ENCODE measurements around the gene GPC5.

GPC5 gene

DNA sequence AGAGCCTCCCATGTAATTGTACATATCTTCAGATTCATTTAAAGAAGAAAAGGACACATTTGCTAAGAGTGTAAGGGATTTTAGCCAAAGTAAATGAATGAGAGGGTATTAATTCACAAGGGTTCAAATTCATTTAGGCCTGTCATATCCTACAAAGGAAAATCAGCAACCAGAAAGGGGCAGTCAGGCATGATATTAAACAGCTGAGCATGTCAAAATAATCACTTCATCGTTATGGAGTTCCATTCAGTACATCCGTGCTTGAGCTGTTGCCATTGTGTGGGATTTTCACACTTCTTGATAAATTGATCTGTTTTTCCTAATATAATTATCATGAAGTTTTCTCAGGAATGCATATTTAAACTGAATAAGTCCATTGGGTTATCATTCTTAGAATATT, 567.1 kb downstream of the GPC5 start:
- DNase-seq (ENCODE audit: low read depth): no peak

DNA sequence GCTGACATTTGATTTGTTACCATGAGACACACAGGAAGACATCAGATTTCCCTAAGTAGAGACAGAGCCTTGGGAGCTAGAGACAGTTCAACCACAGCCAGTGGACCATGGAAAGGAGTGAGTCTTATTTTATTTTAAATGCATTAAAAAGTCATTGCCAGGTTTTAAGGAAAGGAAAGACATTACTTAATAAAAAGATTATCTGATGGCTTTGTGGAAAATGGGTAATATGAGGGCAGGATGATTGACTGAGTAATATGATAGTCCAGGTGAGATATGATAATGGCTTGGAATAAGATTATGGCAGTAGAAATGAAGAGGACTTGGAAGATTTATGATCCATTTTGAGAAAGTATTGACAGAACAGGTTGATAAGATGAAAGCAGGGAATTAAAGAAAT, 580.1 kb downstream of the GPC5 start:
- DNase-seq (ENCODE audit: low read depth): no peak

DNA sequence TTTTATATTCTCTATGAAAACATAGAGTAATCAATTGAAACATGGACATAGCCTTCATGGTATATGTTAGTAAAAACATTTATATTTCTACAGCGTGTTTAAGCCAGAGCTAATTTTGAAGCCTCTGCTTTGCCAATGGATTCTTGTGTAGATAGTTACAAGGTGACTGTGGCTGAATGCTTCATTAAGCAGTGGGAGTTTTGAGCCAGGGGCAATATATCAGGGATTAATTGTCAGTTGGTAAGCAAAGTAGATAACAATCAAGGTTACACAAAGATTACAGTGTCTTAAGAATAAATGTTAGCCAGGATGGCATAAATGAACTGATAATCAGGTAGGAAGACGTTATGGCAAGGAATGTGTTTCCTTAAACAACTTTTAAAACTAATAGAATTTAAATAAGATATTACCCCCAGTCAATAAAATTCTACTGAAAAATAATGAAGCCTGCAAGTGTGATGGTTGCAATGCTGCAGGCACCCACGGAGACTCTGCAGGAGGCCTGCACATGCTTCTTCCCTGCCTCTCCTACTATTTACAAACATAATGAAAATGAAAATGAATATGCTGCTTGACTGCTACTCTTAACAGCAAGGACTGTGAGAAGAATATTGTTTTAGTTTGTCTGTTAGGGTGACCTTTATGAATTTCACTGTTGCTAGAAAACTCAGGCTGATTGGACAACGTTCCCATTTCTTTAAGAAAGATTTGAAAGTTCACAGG, 588.5 kb downstream of the GPC5 start:
- DNase-seq (ENCODE audit: low read depth): no peak

DNA sequence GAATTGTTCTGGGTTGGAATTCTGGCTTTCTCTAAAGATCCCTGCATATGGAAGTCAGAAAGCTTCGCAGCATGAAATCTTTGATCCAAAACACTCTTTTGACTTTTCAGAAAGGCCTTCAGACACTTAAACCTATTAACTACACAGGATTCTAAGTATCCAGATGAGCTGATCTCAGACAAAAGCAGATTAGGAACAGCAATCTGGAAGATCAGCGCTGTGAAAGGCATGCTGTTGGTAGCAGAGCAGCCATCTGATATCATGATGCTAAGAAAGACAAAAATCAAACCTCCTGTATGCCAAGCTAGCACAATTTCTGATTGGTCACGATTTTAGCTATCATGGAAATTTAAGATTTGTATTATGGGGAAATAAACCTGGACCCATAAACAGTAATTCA, 589.9 kb downstream of the GPC5 start:
- no peak for DNase-seq (ENCODE audit: low read depth)

DNA sequence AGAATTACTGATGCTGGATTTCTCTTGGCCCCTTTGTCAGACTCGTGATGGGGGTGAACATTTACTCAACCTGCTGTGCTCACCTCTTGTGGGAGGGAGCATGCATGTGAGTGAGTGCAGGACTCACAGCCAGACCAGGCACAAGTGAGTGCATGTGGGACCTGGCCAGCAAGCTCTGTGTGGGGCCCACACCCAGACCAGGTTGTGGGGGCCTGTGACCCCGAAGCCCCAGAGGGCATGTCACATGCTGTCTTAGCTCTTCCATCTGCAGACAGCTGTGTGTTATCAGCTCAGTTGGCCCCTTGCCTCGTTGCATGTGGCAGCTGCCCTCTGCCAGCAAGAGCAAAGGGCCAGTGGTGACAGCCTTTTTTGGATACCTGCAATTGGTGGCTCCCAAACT, 614.4 kb downstream of the GPC5 start:
- DNase-seq (ENCODE audit: low read depth): no peak

DNA sequence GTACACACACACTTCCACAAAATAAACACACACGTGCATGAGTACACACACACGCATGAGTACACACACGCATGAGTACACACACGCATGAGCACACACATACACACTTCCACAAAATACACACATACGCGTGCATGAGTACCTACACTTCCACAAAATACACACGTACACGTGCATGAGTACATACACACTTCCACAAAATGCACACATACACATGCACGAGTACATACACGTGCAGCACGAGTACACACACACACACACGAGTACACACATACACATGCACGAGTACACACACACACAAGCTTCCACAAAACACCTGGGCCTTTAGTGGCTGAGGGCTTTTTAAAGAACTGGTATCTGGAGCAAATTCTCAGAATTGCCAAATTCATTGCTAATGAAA, 619.3 kb downstream of the GPC5 start:
- no peak for DNase-seq (ENCODE audit: low read depth)

DNA sequence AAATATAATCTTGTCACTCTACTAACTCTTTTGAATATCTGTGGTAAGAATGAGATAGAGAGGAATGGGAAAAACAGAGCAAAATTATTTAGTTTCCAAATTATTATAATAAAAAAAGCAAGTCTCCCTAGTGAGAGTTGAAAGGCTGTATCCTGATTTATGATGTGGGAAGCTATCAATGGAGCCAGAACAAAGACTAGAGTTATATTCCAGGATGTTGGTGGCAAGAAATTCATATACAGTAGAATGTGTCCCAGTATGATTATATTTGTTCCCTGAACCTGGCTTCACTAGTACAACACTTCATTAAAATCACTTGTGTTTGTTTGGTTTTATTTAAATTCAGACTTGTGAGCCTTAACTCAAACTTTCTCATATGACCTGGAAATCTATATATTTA, 630.3 kb downstream of the GPC5 start:
- no peak for DNase-seq (ENCODE audit: low read depth)

DNA sequence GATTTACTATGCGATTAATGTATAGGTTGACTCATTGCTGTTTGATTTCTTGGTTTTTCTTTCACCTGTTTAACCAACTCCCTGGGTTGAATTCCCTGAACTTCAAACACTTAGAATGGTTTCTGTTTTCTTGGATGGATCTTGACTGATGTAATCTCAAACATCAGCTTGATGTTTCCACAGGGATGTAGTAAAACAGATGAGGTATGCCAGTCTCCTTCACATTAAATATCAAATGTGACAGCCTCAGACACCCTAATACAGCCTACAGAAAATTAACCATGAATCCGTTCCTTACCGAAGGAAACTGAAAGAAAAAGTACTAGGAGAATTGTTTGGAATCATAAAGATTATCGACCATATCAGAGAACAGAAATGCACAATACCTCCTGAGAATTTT, 631.2 kb downstream of the GPC5 start:
- no peak for DNase-seq (ENCODE audit: low read depth)

DNA sequence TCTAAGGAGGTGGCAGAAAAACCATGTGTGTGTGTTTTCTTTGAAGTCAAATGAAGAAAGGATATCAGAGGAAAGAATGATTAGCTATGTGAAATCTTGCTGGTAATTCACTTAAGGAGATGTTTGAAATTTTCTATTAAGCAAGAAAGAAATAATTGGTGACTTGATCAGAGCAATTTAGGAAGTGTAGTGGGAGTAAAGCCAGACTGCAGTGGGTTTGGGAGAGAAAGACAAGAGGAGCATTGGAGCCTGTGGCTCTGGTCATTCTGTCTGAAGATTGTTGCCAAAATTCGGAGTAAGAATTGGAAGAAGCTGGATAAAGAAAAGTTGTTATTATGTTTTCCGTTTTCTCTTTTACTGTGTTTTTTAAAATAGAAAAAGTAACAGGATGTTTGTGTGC, 640.5 kb downstream of the GPC5 start:
- no peak for DNase-seq (ENCODE audit: low read depth)

DNA sequence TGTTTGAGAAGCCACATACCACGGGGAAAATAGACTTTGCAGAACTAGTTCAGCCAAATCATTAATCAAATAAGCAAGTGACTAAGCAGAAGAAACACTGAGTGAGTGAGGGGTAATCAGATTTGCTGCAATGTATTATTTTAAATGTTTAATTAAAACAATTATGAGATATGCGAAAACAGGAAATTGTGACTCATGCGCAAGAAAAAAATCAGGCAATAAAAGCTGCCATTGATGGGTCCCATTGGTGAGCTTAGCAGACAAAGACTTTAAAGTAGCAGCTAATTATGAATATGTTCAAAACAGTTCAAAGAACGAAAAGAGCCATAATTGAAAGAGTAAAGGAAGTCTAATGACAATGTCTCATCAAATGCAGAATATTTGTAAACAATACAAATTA, 644.1 kb downstream of the GPC5 start:
- no peak for DNase-seq (ENCODE audit: low read depth)

DNA sequence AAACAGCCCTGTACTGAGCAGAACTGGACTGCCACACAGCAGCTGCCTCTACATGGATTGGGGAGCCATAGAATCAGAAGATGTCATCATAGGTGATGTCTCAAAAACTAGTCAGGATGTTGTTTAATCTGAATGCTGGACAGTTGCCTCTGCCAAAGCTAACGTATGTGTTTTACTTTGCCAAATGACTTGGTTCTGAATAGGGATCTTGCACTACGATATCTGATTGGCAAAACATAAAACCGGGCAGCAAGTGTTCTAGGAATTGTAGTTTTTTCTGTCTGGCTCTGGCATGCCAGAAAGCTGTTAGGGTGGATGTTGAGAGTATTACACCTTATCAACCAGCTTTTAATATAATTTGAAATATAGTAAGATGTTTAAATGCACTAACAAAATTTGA, 645.9 kb downstream of the GPC5 start:
- no peak for DNase-seq (ENCODE audit: low read depth)

DNA sequence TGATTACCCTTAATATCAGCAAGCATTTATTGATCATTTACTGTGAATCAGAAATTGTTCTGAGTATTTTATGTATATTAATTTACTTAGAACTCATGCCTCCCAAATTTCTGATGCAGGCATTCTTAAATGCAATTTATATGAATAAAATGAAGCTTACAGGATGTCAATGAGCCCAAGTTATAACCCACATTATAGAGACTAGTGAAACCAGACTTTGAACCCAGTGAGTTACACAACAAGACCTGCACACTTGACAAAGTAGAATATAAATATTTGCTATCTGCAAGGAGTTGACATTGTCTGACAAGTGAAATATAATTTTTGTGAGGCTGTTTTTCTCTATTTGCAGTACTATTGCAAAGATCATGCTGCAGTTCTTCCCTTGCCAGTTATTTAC, 656.0 kb downstream of the GPC5 start:
- DNase-seq (ENCODE audit: low read depth): no peak

DNA sequence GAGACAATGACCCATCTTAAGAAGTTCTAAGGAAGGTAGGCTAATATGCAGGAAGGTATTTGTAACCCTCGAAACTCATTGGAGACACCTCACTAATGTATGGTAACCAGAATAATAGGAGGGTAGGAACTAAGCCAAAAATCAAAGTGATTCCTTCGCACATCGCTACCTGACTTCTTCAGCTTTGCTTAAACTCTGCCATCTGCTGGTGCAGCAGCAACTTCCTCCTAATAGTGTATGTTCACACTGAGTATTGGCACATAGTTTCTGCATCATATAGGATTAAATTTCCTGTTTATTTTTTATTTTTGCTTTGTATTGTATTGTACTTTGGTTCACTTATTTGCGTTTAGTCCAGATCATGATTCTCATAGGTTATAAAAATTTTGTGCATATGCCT, 676.2 kb downstream of the GPC5 start:
- no peak for DNase-seq (ENCODE audit: low read depth)

DNA sequence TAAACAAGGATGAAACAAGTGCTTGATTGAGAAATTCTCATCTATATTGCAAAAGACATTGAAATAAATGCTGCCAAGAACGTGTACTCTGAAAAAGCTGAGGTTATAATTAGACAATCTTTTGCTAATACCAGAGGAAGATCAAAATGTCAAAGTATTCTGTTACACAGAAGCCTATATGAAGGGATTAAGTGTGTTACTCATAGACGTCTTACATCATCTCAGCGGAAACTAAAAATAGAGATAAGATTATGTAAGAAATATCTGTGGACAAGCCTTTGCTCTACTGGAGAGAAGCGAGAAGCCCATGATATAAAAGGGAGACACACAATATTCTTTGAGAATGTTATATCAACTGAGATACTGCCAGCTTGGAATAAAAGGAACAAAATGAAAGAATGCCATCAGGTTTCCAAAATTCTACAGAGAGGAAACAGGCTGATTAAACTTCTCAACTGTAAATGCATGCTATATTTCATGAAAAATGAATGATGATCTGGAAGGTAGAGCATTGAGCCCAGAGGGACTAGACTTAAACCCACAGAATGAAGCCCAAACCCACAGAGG, 699.0 kb downstream of the GPC5 start:
- DNase-seq (ENCODE audit: low read depth): no peak

DNA sequence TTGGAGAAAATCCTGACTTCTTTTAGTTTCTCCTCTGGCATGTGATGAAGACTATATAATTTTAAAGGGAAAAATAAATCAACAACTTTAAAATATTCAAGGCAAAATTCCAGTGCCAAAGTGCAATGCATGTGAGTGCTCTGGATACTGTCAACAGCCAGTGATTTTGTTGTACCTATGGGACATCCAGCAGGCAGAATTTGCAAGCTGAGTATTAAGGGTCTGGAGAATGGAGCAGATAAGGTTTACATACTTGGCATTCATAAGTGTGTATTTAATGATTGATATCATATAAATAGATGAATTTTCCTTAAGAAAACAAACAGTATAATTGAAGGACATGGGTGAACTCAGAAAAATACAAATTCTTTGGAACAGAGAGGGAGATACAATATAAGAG, 703.4 kb downstream of the GPC5 start:
- DNase-seq (ENCODE audit: low read depth): no peak

DNA sequence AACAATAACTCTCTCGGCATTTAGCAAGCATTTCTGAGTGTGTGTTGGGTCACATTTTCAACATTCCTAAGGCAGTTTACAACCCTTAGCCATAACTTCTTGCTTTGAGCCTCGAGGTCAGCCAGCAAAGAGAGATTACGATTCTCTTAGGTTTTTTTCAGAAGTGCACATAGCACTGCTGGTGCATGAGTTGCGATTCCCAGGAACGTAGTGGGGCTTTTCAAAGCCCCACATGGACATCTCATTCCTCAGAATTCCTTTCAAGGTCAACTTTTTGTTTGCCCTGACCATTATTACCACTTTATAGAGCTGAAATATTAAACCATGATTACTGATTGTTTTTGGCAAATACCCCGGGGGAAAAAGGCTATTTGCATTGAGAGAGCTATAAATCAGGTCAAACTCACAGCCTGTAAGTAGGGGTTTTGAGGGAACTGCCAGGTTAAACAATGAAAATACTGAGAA, 705.3 kb downstream of the GPC5 start:
- no peak for DNase-seq (ENCODE audit: low read depth)

DNA sequence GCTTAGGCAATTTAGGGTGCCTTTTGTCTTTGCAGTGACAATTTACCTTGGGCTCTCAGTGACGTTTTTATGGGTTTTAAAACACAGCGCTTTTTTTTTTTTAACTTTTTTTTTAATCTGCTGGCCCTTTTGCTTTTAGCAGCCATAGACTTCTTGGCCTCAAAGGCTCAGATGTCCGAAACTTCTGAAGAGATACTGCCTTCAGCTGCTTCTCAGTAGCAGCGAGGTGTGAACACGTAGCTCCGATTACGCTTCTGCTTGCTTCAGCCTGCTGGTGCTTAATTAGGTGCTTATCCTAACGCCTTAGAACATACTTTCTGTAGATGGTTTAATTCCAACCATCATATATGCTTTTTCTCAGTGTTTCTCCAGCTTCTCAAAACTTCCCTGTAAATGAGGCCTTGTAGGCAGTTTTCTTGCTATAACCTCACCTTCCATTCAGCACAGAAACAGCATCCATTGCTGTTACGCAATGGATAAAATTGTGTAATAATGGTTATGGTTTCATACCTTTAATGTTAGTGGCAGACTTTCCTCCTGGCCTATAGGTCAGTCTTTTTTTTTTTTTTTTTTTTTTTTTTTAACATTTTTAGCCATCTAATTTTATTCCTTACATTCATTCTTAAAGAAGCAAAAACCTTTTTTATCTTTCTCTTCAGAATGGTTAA, 723.9 kb downstream of the GPC5 start:
- DNase-seq (ENCODE audit: low read depth): no peak

DNA sequence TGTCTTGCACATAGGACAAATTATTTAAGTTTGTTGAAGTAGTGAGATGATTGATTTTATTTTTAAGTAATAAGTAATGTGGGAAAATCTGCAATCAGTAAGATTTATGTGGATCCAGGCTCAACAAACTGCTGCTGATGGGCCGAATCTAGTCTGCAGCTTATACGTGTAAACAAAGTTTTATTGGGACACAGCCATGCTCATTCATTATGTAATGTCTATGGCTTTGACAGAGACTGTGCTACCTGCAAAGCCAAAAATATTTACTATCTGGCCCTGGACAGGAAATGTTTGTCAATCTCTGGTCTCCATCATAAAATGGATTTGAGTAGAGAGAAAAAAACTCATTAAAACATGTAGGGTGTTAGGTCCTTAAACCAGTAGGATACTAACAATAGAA, 728.0 kb downstream of the GPC5 start:
- no peak for DNase-seq (ENCODE audit: low read depth)

DNA sequence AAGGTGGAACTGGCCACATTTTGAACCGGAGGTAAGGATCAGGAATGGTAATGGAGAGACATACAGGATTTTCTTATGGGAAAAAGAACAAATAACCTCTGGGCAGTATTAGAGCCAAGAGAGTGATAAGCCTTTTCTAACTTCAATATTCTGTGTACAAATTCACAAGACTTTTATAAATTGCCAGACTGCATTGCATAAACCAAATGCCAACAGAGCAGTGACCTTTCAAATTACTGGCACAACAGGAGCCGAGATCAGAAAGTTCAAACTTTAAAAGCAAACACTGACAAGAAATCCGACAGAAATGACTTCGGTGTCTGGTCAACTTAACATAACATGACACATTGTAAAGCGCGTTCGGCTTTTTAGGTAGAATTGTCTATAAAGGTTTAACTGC, 737.1 kb downstream of the GPC5 start:
- no peak for DNase-seq (ENCODE audit: low read depth)

DNA sequence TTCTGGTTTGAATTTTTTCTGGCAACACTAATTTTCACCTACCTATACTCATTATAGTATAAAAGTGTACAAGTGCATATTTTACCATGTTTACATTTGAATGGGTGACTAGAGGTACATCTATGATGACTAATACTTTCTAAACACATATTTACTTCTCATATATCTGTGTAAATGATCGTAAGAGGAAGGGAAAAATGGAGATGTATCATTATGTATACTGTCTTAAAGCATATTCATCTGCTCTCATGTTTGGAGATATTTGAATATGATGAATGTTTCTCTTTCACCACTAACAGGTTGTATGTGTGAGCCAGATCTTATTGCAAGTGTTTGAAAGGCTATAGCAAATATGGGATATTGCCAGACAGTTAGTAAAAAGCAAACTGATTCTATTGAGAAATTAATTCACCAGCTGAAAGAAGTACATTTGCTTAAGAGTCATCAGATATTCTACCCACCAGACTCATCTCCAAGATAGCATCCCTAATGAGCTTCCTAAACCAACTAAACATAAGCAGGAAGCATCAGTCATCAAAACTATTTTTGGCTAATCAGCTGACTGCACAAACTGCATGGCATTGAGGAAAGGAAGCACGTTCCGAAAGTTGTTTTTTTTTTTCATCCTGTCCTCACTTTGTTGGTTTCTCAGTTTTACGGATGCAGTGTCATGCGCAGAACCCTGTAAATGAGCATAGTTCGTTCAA, 738.2 kb downstream of the GPC5 start:
- no peak for DNase-seq (ENCODE audit: low read depth)

DNA sequence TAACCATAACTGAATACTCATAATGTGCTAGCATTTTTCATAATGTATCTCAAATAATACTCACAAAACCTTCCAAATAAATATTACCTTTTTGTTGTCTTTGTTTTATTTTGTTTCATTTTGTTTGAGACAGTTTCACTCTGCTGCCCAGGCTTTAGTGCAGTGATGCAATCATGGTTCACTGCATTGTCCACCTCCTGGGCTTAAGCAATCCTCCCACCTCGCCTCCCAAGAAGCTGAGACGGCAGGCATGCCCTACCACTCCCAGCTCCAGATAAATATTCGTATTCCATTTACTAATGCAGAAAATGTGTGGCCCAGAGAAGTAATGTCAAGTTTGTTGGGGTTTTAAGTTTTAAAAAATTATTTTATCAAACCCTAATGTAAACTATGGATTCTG, 739.1 kb downstream of the GPC5 start:
- DNase-seq (ENCODE audit: low read depth): no peak

DNA sequence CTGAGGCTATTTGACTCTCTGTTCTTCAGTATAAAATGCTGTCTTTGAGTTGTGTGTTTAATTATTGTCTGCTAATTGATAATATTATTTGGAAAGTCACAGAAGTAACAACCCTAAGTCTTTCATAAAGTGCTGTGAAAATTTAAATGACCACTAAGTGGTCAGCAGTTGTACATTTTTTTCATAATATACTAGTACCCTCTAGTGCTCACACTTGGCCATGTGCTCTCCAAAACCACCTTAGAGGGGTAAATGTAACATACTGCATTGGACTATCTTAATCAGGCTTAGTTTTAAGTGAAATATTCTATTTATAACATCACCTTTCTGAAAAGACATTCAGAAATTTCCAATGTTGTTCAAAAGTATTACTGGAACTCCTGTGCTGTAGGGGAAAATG, 745.3 kb downstream of the GPC5 start:
- no peak for DNase-seq (ENCODE audit: low read depth)

DNA sequence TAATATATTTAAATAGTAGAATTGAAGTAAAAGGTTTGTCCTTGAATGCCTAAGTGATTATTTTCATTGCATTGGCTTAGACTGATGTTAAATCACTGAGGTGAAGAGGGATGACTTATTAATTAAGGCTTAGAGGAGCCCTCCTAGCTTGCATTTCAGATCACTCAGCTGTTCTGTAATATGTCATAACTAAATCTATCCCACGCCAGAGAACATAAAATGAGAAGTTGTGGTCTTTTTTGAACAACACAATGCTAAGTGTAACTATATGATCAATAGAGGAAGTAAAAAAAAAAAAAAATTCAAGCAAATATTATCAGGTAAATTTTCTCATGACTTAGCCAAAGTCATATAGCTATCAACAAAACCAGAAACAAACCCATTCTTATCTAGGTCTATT, 752.2 kb downstream of the GPC5 start:
- DNase-seq (ENCODE audit: low read depth): no peak
